WERI-Rb-1 (cell line): ENCODE data around the gene CCDC136.

ENCODE experiments used
- DNase-seq: peaks from one replicate; pipeline ENCODE4 v3.0.0-alpha.2; 2020
- H3K27ac ChIP-seq: fragments of 250-450 bp; sonication (Bioruptor Pico); 2 replicates; pipeline ENCODE4 v1.5.1; 2020; ENCODE audit warnings: mild to moderate bottlenecking, moderate library complexity
- H3K27me3 ChIP-seq: fragments of 250-450 bp; sonication (Bioruptor Pico); 2 replicates; pipeline ENCODE4 v1.5.1; 2021; ENCODE audit warnings: mild to moderate bottlenecking, low read depth, moderate library complexity; ENCODE audit not compliant: insufficient read depth, severe bottlenecking
- H3K36me3 ChIP-seq: fragments of 250-450 bp; sonication (Bioruptor Pico); 2 replicates; pipeline ENCODE4 v1.5.1; 2020; ENCODE audit warnings: mild to moderate bottlenecking, moderate library complexity
- H3K4me3 ChIP-seq: 2 replicates; pipeline ENCODE4 v1.5.1; 2011; ENCODE audit warnings: low read depth, mild to moderate bottlenecking, control low read depth, low read length
- H3K9me3 ChIP-seq: fragments of 250-450 bp; sonication (Bioruptor Pico); 2 replicates; pipeline ENCODE4 v1.5.1; 2021; ENCODE audit warnings: mild to moderate bottlenecking, moderate library complexity; ENCODE audit not compliant: severe bottlenecking
- CTCF ChIP-seq: IDR thresholded peaks from 2 replicates; pipeline ENCODE4 v1.5.1; 2011; ENCODE audit warnings: low read depth, mild to moderate bottlenecking, control low read depth, inconsistent platforms, low read length

CCDC136 gene

GRCh38 chr7:128859232-128860157 lies 67.7 kb downstream of the CCDC136 start:
- Histone ChIP-seq H3K27ac (no peak overlapping the region), H3K27me3 (no peaks in the 10 kb centered on the region), H3K9me3 (no peaks in the 10 kb centered on the region), H3K4me3 (no peak overlapping the region), H3K36me3 (no peaks in the 10 kb centered on the region; the same call in 1 of the 2 replicates)
- DNase-seq = no peak
- no peak for TF ChIP-seq CTCF

- H3K9me3 ChIP-seq = no peaks in the 10 kb centered on the region
- TF ChIP-seq CTCF = peak; percentile 42; the same call in 1 of the 2 replicates
- peaks cover 9% of the 10 kb centered on the region for H3K36me3 ChIP-seq
- H3K27me3 ChIP-seq = no peaks in the 10 kb centered on the region
- no peak overlapping the region for H3K4me3 ChIP-seq
- peak; percentile 37 for DNase-seq
- H3K27ac ChIP-seq = no peak overlapping the region
Observed at GRCh38 chr7:128860158-128861073, 68.6 kb downstream of the CCDC136 start.

GRCh38 chr7:128861957-128862570 lies 70.3 kb downstream of the CCDC136 start:
- Histone ChIP-seq H3K36me3 (peaks cover 17% of the 10 kb centered on the region), H3K27me3 (no peaks in the 10 kb centered on the region), H3K4me3 (peak overlapping the region; percentile 78), H3K9me3 (no peaks in the 10 kb centered on the region), H3K27ac (peak overlapping the region; percentile 62)
- DNase-seq = no peak
- TF ChIP-seq CTCF = no peak

GRCh38 chr7:128862571-128863432 lies 71.0 kb downstream of the CCDC136 start, which contains the start of gene ATP6V1F:
TSS of gene ATP6V1F (plus strand) at chr7:128862856. CDS start at chr7:128862905, 49 bp downstream.
- Histone ChIP-seq H3K27me3 (no peaks in the 10 kb centered on the region), H3K4me3 (peak within 1 kb of the TSS; percentile 78), H3K36me3 (peaks cover 17% of the 10 kb centered on the region), H3K9me3 (no peaks in the 10 kb centered on the region), H3K27ac (peak within 1 kb of the TSS; percentile 81)
- peak; percentile 99 for DNase-seq
- no peak for TF ChIP-seq CTCF
